22Rv1 (cell line): ENCODE measurements around the gene NRN1L.

ENCODE experiments used
- ZFX ChIP-seq: fragments of 450-650 bp; IDR thresholded peaks from 2 replicates; pipeline ENCODE4 v1.6.1; 2017; ENCODE audit warnings: antibody characterized with exemption, borderline replicate concordance
- TF ChIP-seq, protein P1 (sequence below): fragments of 450-650 bp; IDR thresholded peaks from 2 replicates; pipeline ENCODE4 v1.5.1; 2017; ENCODE audit warnings: mild to moderate bottlenecking

GRCh38 chr16:67933805-67934204, 49.1 kb downstream of the NRN1L start:
- TF ChIP-seq, protein P1, sequence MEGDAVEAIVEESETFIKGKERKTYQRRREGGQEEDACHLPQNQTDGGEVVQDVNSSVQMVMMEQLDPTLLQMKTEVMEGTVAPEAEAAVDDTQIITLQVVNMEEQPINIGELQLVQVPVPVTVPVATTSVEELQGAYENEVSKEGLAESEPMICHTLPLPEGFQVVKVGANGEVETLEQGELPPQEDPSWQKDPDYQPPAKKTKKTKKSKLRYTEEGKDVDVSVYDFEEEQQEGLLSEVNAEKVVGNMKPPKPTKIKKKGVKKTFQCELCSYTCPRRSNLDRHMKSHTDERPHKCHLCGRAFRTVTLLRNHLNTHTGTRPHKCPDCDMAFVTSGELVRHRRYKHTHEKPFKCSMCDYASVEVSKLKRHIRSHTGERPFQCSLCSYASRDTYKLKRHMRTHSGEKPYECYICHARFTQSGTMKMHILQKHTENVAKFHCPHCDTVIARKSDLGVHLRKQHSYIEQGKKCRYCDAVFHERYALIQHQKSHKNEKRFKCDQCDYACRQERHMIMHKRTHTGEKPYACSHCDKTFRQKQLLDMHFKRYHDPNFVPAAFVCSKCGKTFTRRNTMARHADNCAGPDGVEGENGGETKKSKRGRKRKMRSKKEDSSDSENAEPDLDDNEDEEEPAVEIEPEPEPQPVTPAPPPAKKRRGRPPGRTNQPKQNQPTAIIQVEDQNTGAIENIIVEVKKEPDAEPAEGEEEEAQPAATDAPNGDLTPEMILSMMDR = no peak
- no peak for TF ChIP-seq ZFX
